Mammary epithelial cell (primary cell): ENCODE data around the gene KIF13A.

Experiments
- EZH2 ChIP-seq: IDR thresholded peaks from 2 replicates; pipeline ENCODE4 v1.6.1; 2012; ENCODE audit warnings: low read length, inconsistent platforms, borderline replicate concordance
- TF ChIP-seq, protein P1 (sequence below), 2 donors: IDR thresholded peaks in 1 of 2; conservative IDR thresholded peaks in 1 of 2; 2 replicates each; pipeline ENCODE4 v1.5.1; 2011 to 2012; ENCODE audit warnings: inconsistent platforms in 2 of 2, low read length in 2 of 2, mild to moderate bottlenecking in 2 of 2, control low read depth in 1 of 2, low read depth in 1 of 2; ENCODE audit not compliant: insufficient read depth in 1 of 2; ENCODE audit errors: extremely low read depth in 1 of 2

DNA sequence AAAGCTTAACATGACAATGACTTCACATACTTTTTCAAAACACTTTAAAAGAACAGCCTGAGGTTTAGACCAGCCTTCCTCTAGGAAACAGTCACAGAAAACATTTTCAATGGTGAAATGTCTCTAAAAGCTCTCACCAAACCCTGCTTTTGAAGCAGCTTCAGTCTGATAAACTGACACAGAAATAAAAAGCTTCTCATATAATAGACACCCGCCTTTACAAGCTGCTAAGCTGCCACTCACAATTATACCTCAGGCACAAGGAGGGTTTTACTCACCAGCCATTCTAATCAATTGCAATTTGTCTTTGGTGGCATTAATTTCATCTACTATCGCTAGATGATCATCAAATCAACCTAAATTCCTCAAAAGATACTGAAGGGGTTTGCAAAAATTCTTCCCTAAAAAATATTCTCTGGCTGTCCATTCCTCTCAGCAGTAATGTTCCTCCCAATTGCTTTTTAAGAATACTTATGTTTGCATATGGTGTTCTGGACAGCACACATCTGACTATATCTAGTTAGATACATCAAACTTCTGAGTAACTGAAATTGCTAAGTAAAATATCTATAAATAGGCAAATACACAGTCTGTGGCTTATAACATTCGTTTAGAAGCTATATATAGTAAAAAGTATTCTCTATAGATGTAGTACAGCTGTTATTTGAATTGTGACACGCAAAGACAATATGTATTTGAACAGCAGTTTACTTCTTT, 29.4 kb downstream of the KIF13A start:
- TF ChIP-seq, protein P1, sequence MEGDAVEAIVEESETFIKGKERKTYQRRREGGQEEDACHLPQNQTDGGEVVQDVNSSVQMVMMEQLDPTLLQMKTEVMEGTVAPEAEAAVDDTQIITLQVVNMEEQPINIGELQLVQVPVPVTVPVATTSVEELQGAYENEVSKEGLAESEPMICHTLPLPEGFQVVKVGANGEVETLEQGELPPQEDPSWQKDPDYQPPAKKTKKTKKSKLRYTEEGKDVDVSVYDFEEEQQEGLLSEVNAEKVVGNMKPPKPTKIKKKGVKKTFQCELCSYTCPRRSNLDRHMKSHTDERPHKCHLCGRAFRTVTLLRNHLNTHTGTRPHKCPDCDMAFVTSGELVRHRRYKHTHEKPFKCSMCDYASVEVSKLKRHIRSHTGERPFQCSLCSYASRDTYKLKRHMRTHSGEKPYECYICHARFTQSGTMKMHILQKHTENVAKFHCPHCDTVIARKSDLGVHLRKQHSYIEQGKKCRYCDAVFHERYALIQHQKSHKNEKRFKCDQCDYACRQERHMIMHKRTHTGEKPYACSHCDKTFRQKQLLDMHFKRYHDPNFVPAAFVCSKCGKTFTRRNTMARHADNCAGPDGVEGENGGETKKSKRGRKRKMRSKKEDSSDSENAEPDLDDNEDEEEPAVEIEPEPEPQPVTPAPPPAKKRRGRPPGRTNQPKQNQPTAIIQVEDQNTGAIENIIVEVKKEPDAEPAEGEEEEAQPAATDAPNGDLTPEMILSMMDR (conservative IDR thresholded peaks at IDR 0.05 in 1 of 2, IDR thresholded peaks at IDR 0.05 in 1 of 2; ENCODE audit: extremely low read depth in 1 of 2, insufficient read depth in 1 of 2, low read depth in 1 of 2, low read length in 2 of 2) = no peak
- TF ChIP-seq EZH2 = no peak
